GM21723 (cell line): ENCODE results near the gene GRAMD1A.
"Not testable (repeated sequence)": the region's sequence is repeated elsewhere in the genome, so short reads cannot be mapped to it uniquely, and the experiment has no call there.

Experiments used
- ATAC-seq: cut with Tn5 transposase; IDR thresholded peaks from one replicate; pipeline ENCODE4 v1.9.1; 2021; ENCODE audit warnings: mild to moderate bottlenecking, moderate library complexity; ENCODE audit not compliant: unreplicated experiment

The GRAMD1A gene

GRCh38 chr19:35015954-35016351, 15.8 kb downstream of the GRAMD1A start:
- no peak for ATAC-seq

- ATAC-seq, result no peak
Measured at GRCh38 chr19:35017507-35017906, 17.4 kb downstream of the GRAMD1A start.

GRCh38 chr19:35018379-35018778, 18.3 kb downstream of the GRAMD1A start:
- no peak for ATAC-seq

GRCh38 chr19:35019144-35019543, 19.0 kb downstream of the GRAMD1A start:
- no peak for ATAC-seq

GRCh38 chr19:35021016-35021415, 20.9 kb downstream of the GRAMD1A start:
- no peak for ATAC-seq

- ATAC-seq, result no peak
Measured at GRCh38 chr19:35021596-35021995, 21.5 kb downstream of the GRAMD1A start.

GRCh38 chr19:35022460-35022859, 22.3 kb downstream of the GRAMD1A start:
- ATAC-seq, result no peak

- ATAC-seq, result no peak
Measured at GRCh38 chr19:35023428-35023827, 23.3 kb downstream of the GRAMD1A start.

- ATAC-seq, result no peak
Measured at GRCh38 chr19:35024095-35024494, 24.0 kb downstream of the GRAMD1A start.

- no peak for ATAC-seq
Measured at GRCh38 chr19:35025969-35026368, 25.8 kb downstream of the GRAMD1A start.

- ATAC-seq, result no peak
Measured at GRCh38 chr19:35026418-35026817, 26.3 kb downstream of the GRAMD1A start.

- ATAC-seq, result no peak
Measured at GRCh38 chr19:35027009-35027408, 26.9 kb downstream of the GRAMD1A start.

- ATAC-seq, result no peak
Measured at GRCh38 chr19:35027851-35028599, 27.9 kb downstream of the GRAMD1A start.

GRCh38 chr19:35028600-35028885, 28.4 kb downstream of the GRAMD1A start:
- not testable (repeated sequence) for ATAC-seq

GRCh38 chr19:35029275-35029736, 29.2 kb downstream of the GRAMD1A start:
- ATAC-seq, result not testable (repeated sequence)

GRCh38 chr19:35029737-35030256, 29.7 kb downstream of the GRAMD1A start:
- ATAC-seq, result no peak

GRCh38 chr19:35030257-35031071, 30.3 kb downstream of the GRAMD1A start, which contains the start of gene SCN1B:
TSS of gene SCN1B (plus strand) at chr19:35030470. CDS start at chr19:35030821, 351 bp downstream.
- no peak for ATAC-seq

GRCh38 chr19:35031072-35031881, 31.2 kb downstream of the GRAMD1A start:
- ATAC-seq, result no peak

GRCh38 chr19:35032356-35032865, 32.3 kb downstream of the GRAMD1A start:
- ATAC-seq, result no peak

GRCh38 chr19:35033067-35034004, 33.2 kb downstream of the GRAMD1A start:
- no peak for ATAC-seq
